Pulmonary artery endothelial cell (primary cell): ENCODE results near the gene DTD1. TPM values are rescaled to one million over a fixed set of nuclear protein-coding genes. Genes with fewer than 3 reads are reported as not detected.

Source experiments
- DNase-seq: peaks from one replicate; pipeline ENCODE4 v3.0.0-alpha.2; 2011; ENCODE audit warnings: low read depth, low spot score
- total RNA-seq: library from RNA; depleted of rRNA; stranded (reverse); fragments of >200 nt; gene quantifications from 2 replicates; pipeline ENCODE4 v1.2.3, GENCODE V29; 2014

Gene DTD1
- total RNA-seq, 1 donor from 2014 or later = 146 TPM

DNA sequence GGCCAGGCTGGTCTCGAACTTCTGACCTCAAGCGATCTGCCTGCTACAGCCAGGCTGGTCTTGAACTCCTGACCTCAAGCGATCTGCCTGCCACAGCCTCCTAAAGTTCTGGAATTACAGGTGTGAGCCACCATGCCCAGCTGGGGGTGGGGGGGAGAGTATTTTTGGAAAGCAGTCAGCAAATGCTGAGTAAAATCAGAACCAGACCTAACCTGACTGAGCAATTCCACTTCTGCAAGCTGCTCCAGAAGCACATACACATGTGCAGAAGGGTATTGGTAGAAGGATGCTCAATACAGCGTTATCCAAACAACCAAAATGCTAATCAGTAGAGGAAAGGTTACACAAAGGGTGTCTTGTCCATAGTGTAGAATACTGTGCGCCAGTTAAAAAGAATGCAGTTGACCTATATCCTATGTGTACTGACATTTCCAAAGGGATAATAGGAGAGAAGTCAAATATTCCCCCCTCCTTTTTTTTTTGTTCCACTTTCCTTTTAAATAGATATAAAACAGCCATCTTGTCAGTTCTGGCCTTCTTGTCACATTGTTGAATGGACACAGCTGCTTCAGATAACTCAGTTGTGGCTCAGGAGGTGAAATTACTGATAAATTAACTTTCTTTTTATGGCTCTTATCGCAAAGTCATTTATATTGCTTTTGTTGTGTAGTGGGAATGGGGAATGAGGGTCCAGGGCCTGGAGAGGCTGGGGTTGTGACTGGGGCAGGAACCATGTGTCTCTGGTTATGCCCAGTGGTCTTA is 74.6 kb downstream of the DTD1 start:
- DNase-seq = no peak

DNA sequence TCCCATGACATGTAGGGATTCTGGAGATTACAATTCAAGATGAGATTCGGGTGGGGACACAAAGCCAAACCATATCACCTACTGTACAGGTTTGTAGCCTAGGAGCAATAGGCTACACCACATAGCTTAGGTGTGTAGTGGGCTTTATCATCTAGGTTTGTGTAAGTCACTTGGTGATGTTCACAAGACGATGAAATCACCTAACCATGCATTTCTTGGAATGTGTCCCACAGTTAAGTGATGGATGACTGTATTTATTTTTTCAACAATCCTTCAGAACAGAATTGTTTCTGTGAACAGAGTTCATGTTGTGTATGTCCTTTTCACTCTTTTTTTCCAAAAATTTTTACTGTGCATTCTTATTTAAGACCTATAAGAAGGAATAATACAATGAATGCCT is 76.1 kb downstream of the DTD1 start:
- DNase-seq = no peak

GRCh38 chr20:18665135-18665534 is 77.3 kb downstream of the DTD1 start:
- DNase-seq = no peak

GRCh38 chr20:18666803-18667415 is 79.1 kb downstream of the DTD1 start:
- DNase-seq = no peak

- no peak for DNase-seq
Measured at GRCh38 chr20:18669241-18670019, 81.6 kb downstream of the DTD1 start.

- DNase-seq = no peak
Measured at GRCh38 chr20:18671203-18671710, 83.4 kb downstream of the DTD1 start.

- DNase-seq = no peak
Measured at GRCh38 chr20:18672834-18673233, 85.0 kb downstream of the DTD1 start.

DNA sequence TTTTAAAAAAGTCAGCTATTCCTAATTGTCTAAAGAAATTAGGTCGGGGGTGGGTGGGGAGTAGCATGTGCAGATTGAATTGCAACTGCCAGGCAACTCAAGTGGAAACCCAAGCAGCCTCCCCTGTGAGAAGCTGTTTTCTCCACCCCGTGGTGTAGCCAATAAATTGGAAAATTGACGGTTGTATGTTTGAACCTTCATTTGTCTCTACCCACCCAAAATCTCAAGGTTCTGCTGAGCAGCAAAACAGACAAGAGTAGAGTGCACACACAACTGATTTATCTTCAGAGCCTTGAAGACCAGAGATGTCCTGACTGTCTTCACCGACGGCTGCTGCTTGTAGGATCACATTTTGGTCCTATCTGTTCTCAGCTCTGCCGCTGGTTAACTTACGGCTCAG is 88.5 kb downstream of the DTD1 start:
- DNase-seq = no peak

- DNase-seq = no peak
Measured at GRCh38 chr20:18677126-18677525, 89.3 kb downstream of the DTD1 start.

- no peak for DNase-seq
Measured at GRCh38 chr20:18678549-18679419, 90.9 kb downstream of the DTD1 start.

- no peak for DNase-seq
Measured at GRCh38 chr20:18683839-18684238, 96.0 kb downstream of the DTD1 start.

- no peak for DNase-seq
Measured at GRCh38 chr20:18684775-18685174, 96.9 kb downstream of the DTD1 start.

DNA sequence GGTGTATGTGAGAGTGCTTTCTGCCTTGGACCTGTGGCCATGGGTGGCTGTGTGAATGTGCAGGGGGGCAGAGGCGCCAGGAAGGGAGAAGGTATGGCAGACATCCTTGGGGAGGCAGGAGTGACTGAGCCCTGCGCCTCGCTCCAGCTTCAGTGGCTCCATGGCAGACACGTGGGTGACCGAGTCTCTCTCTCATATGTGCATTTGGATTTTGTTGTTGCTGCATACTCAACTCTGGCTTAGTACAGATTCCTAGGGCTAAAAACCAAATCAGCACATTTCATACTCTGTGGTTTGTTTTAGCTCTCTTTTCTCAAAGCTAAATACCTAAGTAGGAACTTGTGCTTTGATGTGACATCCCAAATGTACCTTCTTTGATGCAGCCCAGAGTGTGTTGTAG is 97.6 kb downstream of the DTD1 start:
- no peak for DNase-seq

DNA sequence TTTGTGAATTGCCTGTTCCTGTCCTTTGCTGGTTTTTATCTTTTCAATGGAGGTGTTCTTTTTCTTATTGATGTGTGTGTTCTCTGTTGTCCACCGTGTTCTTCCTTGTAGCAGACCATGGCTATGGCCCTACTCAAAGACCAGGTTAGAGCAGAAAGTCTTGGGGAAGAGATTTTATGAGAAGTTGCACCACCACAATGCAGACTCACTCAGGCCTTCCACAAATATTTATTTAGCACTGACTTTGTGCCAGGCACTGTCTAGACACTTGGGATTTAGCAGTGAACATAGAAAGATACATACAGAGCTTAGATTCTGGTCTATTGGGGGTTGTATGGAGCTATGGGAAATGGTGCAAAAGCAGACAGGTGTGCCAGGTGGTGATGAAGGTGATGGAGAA is 98.8 kb downstream of the DTD1 start:
- DNase-seq = no peak

GRCh38 chr20:18688676-18689075 is 100.8 kb downstream of the DTD1 start:
- no peak for DNase-seq

DNA sequence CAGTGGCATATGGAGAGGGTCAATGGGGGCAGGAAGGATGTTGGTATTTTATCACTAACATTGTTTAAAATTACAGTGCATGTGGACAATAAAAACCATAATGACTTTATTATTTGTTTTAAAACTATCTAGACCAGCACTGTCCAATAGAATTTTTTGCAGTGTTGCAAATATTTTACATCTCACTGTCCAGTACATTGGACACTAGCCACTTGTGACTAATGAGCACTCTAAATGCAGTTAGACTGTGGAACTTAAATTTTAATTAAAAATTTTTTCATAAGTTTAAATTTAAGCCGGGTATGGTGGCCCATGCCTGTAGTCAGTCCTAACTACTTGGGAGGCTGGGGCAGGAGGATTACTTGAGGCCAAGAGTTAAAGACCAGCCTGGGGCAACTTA is 101.7 kb downstream of the DTD1 start:
- no peak for DNase-seq

- DNase-seq = no peak
Measured at GRCh38 chr20:18692447-18692846, 104.6 kb downstream of the DTD1 start.

DNA sequence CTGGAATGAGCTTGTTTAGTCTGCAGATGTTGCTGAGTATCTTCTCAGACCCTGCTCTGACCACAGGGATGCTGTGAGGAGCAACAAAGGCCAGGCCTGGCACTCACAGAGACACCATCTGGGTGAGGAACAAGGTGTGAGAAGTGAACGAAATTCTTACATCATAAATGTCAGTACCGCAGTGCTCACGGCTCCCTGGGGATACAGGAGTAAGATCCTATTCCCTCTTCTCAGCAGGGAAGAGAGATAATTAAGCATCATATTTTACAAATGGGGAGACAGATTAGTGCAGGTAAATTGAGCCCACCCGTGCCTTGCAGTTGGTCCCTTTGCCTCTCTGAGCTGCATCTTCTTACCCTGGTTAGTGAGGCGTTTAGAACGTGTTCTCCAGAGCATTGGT is 106.2 kb downstream of the DTD1 start:
- DNase-seq = no peak

DNA sequence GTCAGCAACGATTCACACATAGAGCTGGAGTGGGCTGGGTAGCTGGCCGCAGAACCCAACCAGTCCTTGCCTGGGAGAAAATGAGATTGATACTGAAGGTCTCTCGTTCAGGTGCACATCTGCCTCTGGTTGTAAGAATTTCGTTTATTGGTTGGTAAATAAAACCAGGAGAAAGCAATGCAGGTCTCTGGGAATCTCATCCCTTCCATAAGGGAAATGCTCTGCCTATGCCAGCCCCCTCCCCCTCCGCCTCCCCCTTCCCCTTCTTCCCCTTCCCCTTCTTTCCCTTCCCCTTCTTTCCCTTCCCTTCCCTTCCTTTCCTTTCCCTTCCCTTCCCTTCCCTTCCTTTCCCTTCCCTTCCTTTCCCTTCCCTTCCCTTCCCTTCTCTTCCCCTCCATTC is 107.3 kb downstream of the DTD1 start:
- no peak for DNase-seq

GRCh38 chr20:18698735-18699380 is 111.0 kb downstream of the DTD1 start:
- no peak for DNase-seq

DNA sequence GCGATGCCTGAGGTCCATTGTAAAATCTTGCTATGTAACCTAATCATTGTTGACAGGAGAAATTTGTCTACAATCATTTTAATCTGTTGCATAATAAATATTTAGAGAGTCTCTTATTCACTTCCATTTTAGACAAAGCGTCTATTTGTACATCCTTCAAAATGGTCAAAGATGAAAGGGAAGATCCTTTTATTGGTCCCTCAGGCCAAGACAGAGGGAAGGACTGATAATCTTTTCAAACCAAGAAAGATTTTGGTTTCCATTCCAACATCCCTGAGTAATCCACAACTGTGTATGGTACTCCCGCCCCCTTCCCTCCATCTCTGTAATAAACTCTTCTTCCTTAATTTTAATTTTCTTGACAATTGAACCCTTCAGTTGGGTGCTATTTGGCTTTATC is 114.1 kb downstream of the DTD1 start:
- no peak for DNase-seq
